ENCODE data around the gene ERC2.

ERC2 gene

DNA sequence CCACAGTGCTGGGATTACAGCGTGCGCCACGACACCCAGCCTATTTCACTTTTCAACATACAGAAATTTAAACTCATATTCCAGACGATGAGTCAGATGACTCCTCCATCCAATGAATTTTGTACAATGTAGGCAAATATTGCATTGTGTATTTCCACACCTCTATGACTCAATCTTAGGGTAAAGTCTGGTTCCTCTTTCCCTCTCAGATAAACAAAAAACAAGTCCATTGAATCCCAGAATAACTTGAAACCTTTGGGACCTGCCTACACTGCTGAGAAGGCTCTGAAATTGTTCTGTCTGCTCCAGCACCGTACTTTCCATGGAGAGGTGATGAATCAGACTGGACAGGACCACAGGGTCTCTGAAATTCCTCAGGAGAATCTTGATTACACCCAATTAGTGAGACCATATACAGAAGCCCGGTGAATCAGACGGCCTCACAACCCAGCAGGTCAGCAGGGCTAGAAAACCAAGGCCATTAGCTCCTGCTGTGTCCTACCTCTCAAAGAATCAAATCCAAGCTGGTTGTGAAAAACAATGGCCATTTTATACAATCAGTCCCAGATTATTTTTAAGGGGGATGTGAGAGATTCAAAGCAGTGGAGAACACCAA is 112.6 kb downstream of the ERC2 start:
- POLR2A ChIA-PET: no interaction called here
- Histone ChIP-seq H3K4me1 (ENCODE audit: control insufficient read depth, insufficient read depth, low read length) (no peaks in the 10 kb centered on the region), H3K27ac (ENCODE audit: extremely low read depth, low read depth, low read length) (no peak overlapping the region), H3K4me3 (ENCODE audit: low read depth, low read length) (no peak overlapping the region), H3K36me3 (ENCODE audit: control insufficient read depth in 2 of 2, insufficient read depth in 1 of 2, low read length in 2 of 2) (no peaks in the 10 kb centered on the region), H3K9me3 (ENCODE audit: control insufficient read depth, insufficient read depth, low read depth, low read length) (no peaks in the 10 kb centered on the region)
- CTCF ChIA-PET: interaction anchor here (0.7 to 2.9 kb wide), 3 partner anchors 8 to 201 kb away, joined by 3 to 11 read pairs (median 10); partner anchors contain the start of gene CCDC66
- TF ChIP-seq ZIC2 (tag by site-specific recombination; IDR thresholded peaks at IDR 0.05) (peak; percentile 41; the same call in 1 of the 2 replicates), HOXC10 (CRISPR knock-in tag; IDR thresholded peaks at IDR 0.05) (no peak), ZNF792 (tag by site-specific recombination; IDR thresholded peaks at IDR 0.05) (no peak)
- TF ChIP-seq, protein P1, sequence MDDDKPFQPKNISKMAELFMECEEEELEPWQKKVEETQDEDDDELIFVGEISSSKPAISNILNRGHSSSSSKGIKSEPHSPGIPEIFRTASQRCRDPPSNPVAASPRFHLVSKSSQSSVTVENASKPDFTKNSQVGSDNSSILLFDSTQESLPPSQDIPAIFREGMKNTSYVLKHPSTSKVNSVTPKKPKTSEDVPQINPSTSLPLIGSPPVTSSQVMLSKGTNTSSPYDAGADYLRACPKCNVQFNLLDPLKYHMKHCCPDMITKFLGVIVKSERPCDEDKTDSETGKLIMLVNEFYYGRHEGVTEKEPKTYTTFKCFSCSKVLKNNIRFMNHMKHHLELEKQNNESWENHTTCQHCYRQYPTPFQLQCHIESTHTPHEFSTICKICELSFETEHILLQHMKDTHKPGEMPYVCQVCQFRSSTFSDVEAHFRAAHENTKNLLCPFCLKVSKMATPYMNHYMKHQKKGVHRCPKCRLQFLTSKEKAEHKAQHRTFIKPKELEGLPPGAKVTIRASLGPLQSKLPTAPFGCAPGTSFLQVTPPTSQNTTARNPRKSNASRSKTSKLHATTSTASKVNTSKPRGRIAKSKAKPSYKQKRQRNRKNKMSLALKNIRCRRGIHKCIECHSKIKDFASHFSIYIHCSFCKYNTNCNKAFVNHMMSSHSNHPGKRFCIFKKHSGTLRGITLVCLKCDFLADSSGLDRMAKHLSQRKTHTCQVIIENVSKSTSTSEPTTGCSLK (tag by site-specific recombination; IDR thresholded peaks at IDR 0.05): no peak

DNA sequence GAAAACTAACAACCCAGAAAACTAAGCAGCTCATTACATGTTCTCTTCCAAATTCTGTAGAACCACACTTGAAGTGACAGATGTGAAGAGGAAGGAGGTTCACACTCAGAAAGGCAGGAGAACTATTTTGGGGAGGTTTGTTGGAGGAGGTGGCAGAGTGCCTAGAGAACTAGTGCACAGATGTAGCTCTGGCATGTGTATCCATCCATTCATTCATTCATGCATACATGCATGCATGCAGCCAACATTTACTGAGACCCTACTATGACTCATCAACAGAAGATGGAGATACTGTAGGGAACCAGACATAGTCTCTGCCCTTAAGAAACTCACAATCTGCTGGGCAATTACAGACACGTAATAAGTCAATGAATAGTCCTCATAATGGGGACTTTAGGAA is 116.7 kb downstream of the ERC2 start:
- Histone ChIP-seq H3K36me3 (ENCODE audit: control insufficient read depth in 2 of 2, insufficient read depth in 1 of 2, low read length in 2 of 2) (no peaks in the 10 kb centered on the region), H3K4me3 (ENCODE audit: low read depth, low read length) (no peak overlapping the region), H3K4me1 (ENCODE audit: control insufficient read depth, insufficient read depth, low read length) (no peaks in the 10 kb centered on the region), H3K27ac (ENCODE audit: extremely low read depth, low read depth, low read length) (no peak overlapping the region), H3K9me3 (ENCODE audit: control insufficient read depth, insufficient read depth, low read depth, low read length) (no peaks in the 10 kb centered on the region)
- ChIA-PET CTCF (interaction anchor here (0.6 kb wide), 1 partner anchor 11 kb away, joined by 3 read pairs; no protein-coding TSS in a partner anchor), POLR2A (no interaction called here)
- TF ChIP-seq ZNF529 (tag by site-specific recombination; IDR thresholded peaks at IDR 0.05; ENCODE audit: insufficient replicate concordance) (no peak), ZFP41 (tag by site-specific recombination; IDR thresholded peaks at IDR 0.05; ENCODE audit: borderline replicate concordance) (no peak), ZNF626 (tag by site-specific recombination; IDR thresholded peaks at IDR 0.05) (no peak), ZNF2 (tag by site-specific recombination; IDR thresholded peaks at IDR 0.05) (no peak), ZNF16 (tag by site-specific recombination; IDR thresholded peaks at IDR 0.05; ENCODE audit: low read depth) (no peak), ZSCAN16 (tag by site-specific recombination; IDR thresholded peaks at IDR 0.05) (no peak)
- TF ChIP-seq, protein P2, sequence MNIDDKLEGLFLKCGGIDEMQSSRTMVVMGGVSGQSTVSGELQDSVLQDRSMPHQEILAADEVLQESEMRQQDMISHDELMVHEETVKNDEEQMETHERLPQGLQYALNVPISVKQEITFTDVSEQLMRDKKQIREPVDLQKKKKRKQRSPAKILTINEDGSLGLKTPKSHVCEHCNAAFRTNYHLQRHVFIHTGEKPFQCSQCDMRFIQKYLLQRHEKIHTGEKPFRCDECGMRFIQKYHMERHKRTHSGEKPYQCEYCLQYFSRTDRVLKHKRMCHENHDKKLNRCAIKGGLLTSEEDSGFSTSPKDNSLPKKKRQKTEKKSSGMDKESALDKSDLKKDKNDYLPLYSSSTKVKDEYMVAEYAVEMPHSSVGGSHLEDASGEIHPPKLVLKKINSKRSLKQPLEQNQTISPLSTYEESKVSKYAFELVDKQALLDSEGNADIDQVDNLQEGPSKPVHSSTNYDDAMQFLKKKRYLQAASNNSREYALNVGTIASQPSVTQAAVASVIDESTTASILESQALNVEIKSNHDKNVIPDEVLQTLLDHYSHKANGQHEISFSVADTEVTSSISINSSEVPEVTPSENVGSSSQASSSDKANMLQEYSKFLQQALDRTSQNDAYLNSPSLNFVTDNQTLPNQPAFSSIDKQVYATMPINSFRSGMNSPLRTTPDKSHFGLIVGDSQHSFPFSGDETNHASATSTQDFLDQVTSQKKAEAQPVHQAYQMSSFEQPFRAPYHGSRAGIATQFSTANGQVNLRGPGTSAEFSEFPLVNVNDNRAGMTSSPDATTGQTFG (tag by site-specific recombination; IDR thresholded peaks at IDR 0.05; ENCODE audit: borderline replicate concordance): no peak
- TF ChIP-seq, protein P3, sequence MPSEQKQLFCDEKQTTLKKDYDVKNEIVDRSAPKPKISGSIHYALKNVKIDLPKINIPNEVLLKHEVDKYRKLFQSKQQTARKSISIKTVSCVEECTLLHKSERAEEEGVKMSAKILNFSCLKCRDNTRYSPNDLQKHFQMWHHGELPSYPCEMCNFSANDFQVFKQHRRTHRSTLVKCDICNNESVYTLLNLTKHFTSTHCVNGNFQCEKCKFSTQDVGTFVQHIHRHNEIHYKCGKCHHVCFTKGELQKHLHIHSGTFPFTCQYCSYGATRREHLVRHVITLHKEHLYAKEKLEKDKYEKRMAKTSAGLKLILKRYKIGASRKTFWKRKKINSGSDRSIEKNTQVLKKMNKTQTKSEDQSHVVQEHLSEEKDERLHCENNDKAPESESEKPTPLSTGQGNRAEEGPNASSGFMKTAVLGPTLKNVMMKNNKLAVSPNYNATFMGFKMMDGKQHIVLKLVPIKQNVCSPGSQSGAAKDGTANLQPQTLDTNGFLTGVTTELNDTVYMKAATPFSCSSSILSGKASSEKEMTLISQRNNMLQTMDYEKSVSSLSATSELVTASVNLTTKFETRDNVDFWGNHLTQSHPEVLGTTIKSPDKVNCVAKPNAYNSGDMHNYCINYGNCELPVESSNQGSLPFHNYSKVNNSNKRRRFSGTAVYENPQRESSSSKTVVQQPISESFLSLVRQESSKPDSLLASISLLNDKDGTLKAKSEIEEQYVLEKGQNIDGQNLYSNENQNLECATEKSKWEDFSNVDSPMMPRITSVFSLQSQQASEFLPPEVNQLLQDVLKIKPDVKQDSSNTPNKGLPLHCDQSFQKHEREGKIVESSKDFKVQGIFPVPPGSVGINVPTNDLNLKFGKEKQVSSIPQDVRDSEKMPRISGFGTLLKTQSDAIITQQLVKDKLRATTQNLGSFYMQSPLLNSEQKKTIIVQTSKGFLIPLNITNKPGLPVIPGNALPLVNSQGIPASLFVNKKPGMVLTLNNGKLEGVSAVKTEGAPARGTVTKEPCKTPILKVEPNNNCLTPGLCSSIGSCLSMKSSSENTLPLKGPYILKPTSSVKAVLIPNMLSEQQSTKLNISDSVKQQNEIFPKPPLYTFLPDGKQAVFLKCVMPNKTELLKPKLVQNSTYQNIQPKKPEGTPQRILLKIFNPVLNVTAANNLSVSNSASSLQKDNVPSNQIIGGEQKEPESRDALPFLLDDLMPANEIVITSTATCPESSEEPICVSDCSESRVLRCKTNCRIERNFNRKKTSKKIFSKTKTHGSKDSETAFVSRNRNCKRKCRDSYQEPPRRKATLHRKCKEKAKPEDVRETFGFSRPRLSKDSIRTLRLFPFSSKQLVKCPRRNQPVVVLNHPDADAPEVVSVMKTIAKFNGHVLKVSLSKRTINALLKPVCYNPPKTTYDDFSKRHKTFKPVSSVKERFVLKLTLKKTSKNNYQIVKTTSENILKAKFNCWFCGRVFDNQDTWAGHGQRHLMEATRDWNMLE (tag by site-specific recombination; conservative IDR thresholded peaks at IDR 0.05; ENCODE audit: low read depth): no peak

All from HEK293 (cell line).